Measurements from ENCODE around the gene SAG. TPM values are rescaled to one million over a fixed set of nuclear protein-coding genes. Genes with fewer than 3 reads are reported as not detected.

SAG gene
- total and polyA plus RNA-seq, 2 of the 13 experiments (the other 11 are each of a cell fraction or from before 2014, with no cell fraction given): not detected

DNA sequence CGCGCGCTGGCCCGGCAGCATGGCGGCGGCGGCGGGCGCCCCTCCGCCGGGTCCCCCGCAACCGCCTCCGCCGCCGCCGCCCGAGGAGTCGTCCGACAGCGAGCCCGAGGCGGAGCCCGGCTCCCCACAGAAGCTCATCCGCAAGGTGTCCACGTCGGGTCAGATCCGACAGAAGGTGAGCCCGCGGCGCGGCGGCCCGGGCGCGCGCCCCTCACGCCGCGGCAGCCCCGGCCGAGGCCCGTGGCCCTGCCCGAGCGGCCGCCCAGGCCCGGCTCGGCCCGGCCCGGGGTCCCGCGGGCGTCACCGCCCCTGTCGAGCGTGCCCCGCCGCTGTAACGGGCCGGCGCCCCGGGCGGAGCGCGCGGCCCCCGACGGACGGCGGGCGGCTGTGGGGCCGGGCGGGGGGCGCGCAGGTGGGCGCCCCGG, 46.9 kb downstream of the SAG start:
- no peak overlapping the region for H3K4me2 ChIP-seq (ENCODE audit: low read depth, low read length)
- FAIRE-seq: no peak
- 0 out of 2 replicates have a peak, but pooled peaks have one; percentile 45 for TF ChIP-seq SRY (CRISPR knock-in tag; IDR thresholded peaks at IDR 0.05)
- TF ChIP-seq, protein P1, sequence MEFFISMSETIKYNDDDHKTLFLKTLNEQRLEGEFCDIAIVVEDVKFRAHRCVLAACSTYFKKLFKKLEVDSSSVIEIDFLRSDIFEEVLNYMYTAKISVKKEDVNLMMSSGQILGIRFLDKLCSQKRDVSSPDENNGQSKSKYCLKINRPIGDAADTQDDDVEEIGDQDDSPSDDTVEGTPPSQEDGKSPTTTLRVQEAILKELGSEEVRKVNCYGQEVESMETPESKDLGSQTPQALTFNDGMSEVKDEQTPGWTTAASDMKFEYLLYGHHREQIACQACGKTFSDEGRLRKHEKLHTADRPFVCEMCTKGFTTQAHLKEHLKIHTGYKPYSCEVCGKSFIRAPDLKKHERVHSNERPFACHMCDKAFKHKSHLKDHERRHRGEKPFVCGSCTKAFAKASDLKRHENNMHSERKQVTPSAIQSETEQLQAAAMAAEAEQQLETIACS (CRISPR knock-in tag; IDR thresholded peaks at IDR 0.05): peak; percentile 70
- TF ChIP-seq, protein P2, sequence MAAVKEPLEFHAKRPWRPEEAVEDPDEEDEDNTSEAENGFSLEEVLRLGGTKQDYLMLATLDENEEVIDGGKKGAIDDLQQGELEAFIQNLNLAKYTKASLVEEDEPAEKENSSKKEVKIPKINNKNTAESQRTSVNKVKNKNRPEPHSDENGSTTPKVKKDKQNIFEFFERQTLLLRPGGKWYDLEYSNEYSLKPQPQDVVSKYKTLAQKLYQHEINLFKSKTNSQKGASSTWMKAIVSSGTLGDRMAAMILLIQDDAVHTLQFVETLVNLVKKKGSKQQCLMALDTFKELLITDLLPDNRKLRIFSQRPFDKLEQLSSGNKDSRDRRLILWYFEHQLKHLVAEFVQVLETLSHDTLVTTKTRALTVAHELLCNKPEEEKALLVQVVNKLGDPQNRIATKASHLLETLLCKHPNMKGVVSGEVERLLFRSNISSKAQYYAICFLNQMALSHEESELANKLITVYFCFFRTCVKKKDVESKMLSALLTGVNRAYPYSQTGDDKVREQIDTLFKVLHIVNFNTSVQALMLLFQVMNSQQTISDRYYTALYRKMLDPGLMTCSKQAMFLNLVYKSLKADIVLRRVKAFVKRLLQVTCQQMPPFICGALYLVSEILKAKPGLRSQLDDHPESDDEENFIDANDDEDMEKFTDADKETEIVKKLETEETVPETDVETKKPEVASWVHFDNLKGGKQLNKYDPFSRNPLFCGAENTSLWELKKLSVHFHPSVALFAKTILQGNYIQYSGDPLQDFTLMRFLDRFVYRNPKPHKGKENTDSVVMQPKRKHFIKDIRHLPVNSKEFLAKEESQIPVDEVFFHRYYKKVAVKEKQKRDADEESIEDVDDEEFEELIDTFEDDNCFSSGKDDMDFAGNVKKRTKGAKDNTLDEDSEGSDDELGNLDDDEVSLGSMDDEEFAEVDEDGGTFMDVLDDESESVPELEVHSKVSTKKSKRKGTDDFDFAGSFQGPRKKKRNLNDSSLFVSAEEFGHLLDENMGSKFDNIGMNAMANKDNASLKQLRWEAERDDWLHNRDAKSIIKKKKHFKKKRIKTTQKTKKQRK (IDR thresholded peaks at IDR 0.05; ENCODE audit: low read length): no peak
- TF ChIP-seq ZNF598 (CRISPR knock-in tag; IDR thresholded peaks at IDR 0.05; ENCODE audit: borderline replicate concordance): no peak
- no peak for TF ChIP-seq MBD4 (IDR thresholded peaks at IDR 0.05; ENCODE audit: borderline replicate concordance, low read length)
- TF ChIP-seq POLR2G (IDR thresholded peaks at IDR 0.05; ENCODE audit: low read depth, low read length): peak; percentile 71
- no peak for TF ChIP-seq ZNF841 (CRISPR knock-in tag; IDR thresholded peaks at IDR 0.05; ENCODE audit: borderline replicate concordance)
- peak; percentile 92 for TF ChIP-seq YY1 (IDR thresholded peaks at IDR 0.05; ENCODE audit: insufficient read depth, insufficient replicate concordance, low read depth, low read length)
- TF ChIP-seq, protein P3, sequence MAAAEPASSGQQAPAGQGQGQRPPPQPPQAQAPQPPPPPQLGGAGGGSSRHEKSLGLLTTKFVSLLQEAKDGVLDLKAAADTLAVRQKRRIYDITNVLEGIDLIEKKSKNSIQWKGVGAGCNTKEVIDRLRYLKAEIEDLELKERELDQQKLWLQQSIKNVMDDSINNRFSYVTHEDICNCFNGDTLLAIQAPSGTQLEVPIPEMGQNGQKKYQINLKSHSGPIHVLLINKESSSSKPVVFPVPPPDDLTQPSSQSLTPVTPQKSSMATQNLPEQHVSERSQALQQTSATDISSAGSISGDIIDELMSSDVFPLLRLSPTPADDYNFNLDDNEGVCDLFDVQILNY (CRISPR knock-in tag; conservative IDR thresholded peaks at IDR 0.05): no peak
- TF ChIP-seq ZNF337 (CRISPR knock-in tag; IDR thresholded peaks at IDR 0.05; ENCODE audit: borderline replicate concordance, low read depth): peak; percentile 10; the same call in 1 of the 2 replicates
- TF ChIP-seq SALL1 (CRISPR knock-in tag; IDR thresholded peaks at IDR 0.05): 0 out of 2 replicates have a peak, but pooled peaks have one; percentile 3
- no peak for TF ChIP-seq SP2 (CRISPR knock-in tag; IDR thresholded peaks at IDR 0.05)
- TF ChIP-seq, protein P4, sequence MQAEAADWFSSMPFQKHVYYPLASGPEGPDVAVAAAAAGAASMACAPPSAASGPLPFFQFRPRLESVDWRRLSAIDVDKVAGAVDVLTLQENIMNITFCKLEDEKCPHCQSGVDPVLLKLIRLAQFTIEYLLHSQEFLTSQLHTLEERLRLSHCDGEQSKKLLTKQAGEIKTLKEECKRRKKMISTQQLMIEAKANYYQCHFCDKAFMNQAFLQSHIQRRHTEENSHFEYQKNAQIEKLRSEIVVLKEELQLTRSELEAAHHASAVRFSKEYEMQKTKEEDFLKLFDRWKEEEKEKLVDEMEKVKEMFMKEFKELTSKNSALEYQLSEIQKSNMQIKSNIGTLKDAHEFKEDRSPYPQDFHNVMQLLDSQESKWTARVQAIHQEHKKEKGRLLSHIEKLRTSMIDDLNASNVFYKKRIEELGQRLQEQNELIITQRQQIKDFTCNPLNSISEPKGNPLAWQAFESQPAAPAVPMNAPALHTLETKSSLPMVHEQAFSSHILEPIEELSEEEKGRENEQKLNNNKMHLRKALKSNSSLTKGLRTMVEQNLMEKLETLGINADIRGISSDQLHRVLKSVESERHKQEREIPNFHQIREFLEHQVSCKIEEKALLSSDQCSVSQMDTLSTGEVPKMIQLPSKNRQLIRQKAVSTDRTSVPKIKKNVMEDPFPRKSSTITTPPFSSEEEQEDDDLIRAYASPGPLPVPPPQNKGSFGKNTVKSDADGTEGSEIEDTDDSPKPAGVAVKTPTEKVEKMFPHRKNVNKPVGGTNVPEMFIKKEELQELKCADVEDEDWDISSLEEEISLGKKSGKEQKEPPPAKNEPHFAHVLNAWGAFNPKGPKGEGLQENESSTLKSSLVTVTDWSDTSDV (CRISPR knock-in tag; IDR thresholded peaks at IDR 0.05): no peak
- TF ChIP-seq CBX2 (IDR thresholded peaks at IDR 0.05; ENCODE audit: low read depth, low read length): no peak
- no peak for TF ChIP-seq CBX2 (CRISPR knock-in tag; IDR thresholded peaks at IDR 0.05; ENCODE audit: low read depth)
- TF ChIP-seq ZNF678 (CRISPR knock-in tag; IDR thresholded peaks at IDR 0.05): no peak
- no peak for TF ChIP-seq ZNF749 (CRISPR knock-in tag; IDR thresholded peaks at IDR 0.05; ENCODE audit: borderline replicate concordance)

More for the DNA sequence above, 46.9 kb downstream of the SAG start:
- no peak for ATAC-seq
- Histone ChIP-seq H3K36me3 (replicated peaks in 1 of 2; ENCODE audit: control insufficient read depth in 1 of 2, insufficient read depth in 2 of 2, low read length in 2 of 2) (peaks cover 0 to 5% of the 10 kb centered on the region in 2 experiments; a peak in 2 of 5 replicates), H2AFZ (ENCODE audit: low read length) (no peak overlapping the region), H4K20me1 (ENCODE audit: insufficient read depth, low read length) (peaks cover 16% of the 10 kb centered on the region), H3K4me1 (ENCODE audit: insufficient read depth, low read length) (peaks cover 74% of the 10 kb centered on the region), H3K27me3 (ENCODE audit: control insufficient read depth in 1 of 2, insufficient read depth in 2 of 2, low read length in 2 of 2) (no peaks in the 10 kb centered on the region; a peak in 1 of 5 replicates), H3K4me3 (replicated peaks in 1 of 3; ENCODE audit: insufficient read depth in 1 of 3, low read depth in 2 of 3, low read length in 3 of 3) (peak overlapping the region; percentile 75 to 94 (median 91); a peak in 5 of 6 replicates), H3K27ac (ENCODE audit: extremely low read length, insufficient read depth, low read length) (no peak overlapping the region), H3K9ac (ENCODE audit: insufficient read depth, low read depth, low read length) (peak overlapping the region; percentile 68), H3K9me3 (ENCODE audit: low read length) (no peaks in the 10 kb centered on the region), H3K79me2 (ENCODE audit: insufficient read depth, low read length) (peaks cover 46% of the 10 kb centered on the region)
- intact Hi-C loops (cut with micrococcal nuclease; ENCODE audit: unreplicated experiment) (loop anchor here (10.0 kb wide), 2 partner anchors 90 to 100 kb away; partner anchors contain the start of gene ATG16L1), in situ Hi-C loops (cut with HindIII; ENCODE audit: extremely low pct_ligation_motif_present, low pct_unique_long_range_greater_than_20kb) (no loop called here)
- DNase-seq (ENCODE audit: low spot score): no peak
- ChIA-PET POLR2A (interaction anchor here (0.7 to 1.2 kb wide), 2 partner anchors 47 to 103 kb away, joined by 3 to 4 read pairs; partner anchors contain the start of gene ATG16L1), CTCF (ENCODE audit: low intra/inter-chr PET ratio, low total read pairs) (interaction anchor here (1.5 kb wide), 1 partner anchor 89 kb away, joined by 7 read pairs; no protein-coding TSS in a partner anchor)
- BruUV-seq (replicated peaks): no TSS peak
- WGBS (ENCODE audit: low lambda C conversion rate): no CpG with 5 or more reads among the region's 77 CpGs
